GM06990 (cell line): ENCODE data around the gene SMNDC1.

ENCODE experiments used
- DNase-seq: peaks from one replicate; pipeline ENCODE4 v3.0.0-alpha.2; 2011; ENCODE audit not compliant: insufficient read length; ENCODE audit errors: extremely low read depth
- H3K27me3 ChIP-seq: replicated peaks from 2 replicates; pipeline ENCODE4 v1.6.0; 2011; ENCODE audit warnings: low read length; ENCODE audit not compliant: control insufficient read depth, insufficient read depth
- H3K36me3 ChIP-seq: 2 replicates; pipeline ENCODE4 v1.5.1; 2011; ENCODE audit warnings: low read length; ENCODE audit not compliant: control insufficient read depth, insufficient read depth
- H3K4me3 ChIP-seq: replicated peaks from 2 replicates; pipeline ENCODE4 v1.5.1; 2011; ENCODE audit warnings: low read depth, mild to moderate bottlenecking, control low read depth, low read length
- CTCF ChIP-seq: IDR thresholded peaks from 2 replicates; pipeline ENCODE4 v1.5.1; 2011; ENCODE audit warnings: low read length, control low read depth, mild to moderate bottlenecking, inconsistent platforms; ENCODE audit not compliant: insufficient read depth, poor library complexity, severe bottlenecking

SMNDC1 gene

DNA sequence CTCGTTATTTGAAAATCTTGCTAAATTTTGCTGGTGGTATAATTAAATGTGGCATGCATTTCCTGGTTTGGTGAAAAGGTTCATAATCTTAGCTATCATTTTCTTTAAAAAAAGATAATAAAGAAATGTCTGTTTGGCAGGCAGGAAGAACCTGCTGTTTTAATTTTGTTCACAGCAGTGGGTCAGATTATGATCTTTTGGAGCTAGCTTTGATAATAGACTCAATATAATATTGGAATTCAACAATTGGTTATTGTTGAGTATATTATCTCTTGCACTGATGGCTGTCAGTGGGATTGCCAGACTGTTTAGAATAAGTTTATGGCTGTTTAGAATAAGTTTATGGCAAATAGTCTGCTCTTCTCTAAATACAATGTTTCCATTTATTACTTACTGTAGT is 62.2 kb downstream of the SMNDC1 start:
- no peaks in the 10 kb centered on the region for H3K27me3 ChIP-seq
- H3K4me3 ChIP-seq = no peak overlapping the region
- H3K36me3 ChIP-seq = no peaks in the 10 kb centered on the region
- DNase-seq = no peak
- TF ChIP-seq CTCF = no peak

DNA sequence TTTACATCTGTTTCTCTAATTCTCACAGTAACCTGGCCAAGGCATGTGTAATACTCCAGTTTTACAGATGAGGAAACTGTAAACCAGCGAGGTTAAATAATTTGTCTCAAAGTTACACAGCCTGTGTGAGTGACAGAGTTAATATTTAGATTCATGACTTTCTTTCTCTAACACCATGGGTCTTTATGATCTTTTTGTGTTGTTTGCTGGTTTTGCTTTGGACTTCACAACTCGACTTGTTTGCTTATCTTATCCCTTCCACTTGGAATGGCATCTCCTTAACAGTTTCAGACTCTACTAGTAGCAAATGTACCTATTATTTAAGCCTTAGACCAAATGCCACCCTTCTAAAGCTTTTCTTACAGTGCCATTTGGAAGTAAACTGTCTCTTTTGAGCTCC is 62.9 kb downstream of the SMNDC1 start:
- no peak for TF ChIP-seq CTCF
- H3K27me3 ChIP-seq = no peaks in the 10 kb centered on the region
- no peak overlapping the region for H3K4me3 ChIP-seq

DNA sequence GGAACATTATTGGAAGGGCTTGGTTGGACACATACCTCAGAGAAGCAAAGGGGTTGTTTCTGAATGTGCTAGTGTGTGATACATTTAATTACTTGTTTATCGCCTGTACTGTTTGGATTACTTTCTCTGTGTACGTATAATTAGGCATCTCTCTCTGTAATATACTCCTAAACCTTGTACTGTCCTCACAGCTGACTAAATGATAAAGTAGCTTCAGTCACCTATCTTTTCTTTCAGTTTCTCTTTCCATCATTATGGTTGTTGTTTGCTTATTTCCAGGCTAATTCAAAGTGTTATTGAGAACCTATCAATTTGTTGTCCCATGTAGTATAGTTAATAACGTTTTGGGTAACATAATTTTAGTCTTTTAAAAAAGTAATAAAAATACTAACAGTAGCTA is 63.3 kb downstream of the SMNDC1 start:
- H3K36me3 ChIP-seq = no peaks in the 10 kb centered on the region
- no peaks in the 10 kb centered on the region for H3K27me3 ChIP-seq
- no peak for DNase-seq
- no peak for TF ChIP-seq CTCF
- H3K4me3 ChIP-seq = no peak overlapping the region

More for the DNA sequence above, 62.9 kb downstream of the SMNDC1 start:
- DNase-seq = no peak
- H3K36me3 ChIP-seq = no peaks in the 10 kb centered on the region
